ENCODE results near the gene IGF2BP3.
A peak's percentile ranks its signal among the peaks of the same experiment; 100 is the strongest.

IGF2BP3 gene

DNA sequence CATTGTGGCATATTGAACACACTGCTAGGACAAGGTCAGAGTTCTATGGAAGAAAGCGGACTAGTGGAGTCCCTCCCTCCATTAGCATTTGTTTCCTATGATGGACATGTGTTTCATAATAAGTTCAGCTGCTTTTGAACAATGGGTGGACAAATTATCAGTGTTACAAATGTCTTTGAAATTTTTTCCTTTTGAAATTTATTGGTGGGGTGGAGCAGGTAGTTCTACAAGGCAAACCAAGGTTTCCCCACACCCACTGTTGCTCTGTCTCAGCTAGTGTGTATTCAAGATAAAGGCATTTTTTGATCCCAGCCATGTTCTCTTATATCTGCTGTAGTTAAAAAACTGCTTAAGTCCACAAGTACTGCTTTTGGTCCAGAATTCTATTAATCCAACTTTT is 91.3 kb downstream of the IGF2BP3 start:
- H3K36me3 ChIP-seq (ENCODE audit: insufficient read depth, insufficient read length, low read length) = peaks cover 15% of the 10 kb centered on the region
- no peaks in the 10 kb centered on the region for H3K9me3 ChIP-seq (ENCODE audit: insufficient read depth, low read length)
- no peak overlapping the region for H3K4me3 ChIP-seq (ENCODE audit: insufficient read length, low read depth)
- no peaks in the 10 kb centered on the region for H3K4me1 ChIP-seq (ENCODE audit: insufficient read depth, insufficient read length)
- DNase-seq (ENCODE audit: low read depth, low spot score) = no peak
- H3K27me3 ChIP-seq (ENCODE audit: insufficient read depth, insufficient read length) = no peaks in the 10 kb centered on the region
- TF ChIP-seq YY1 (IDR thresholded peaks at IDR 0.05; ENCODE audit: insufficient read depth, insufficient read length) (no peak), ZNF274 (IDR thresholded peaks at IDR 0.05; ENCODE audit: low read depth, low read length) (no peak), SUZ12 (IDR thresholded peaks at IDR 0.05; ENCODE audit: extremely low read depth, insufficient read depth, insufficient read length) (no peak)
- no peak overlapping the region for H3K9ac ChIP-seq (ENCODE audit: insufficient read length, low read depth)

- no peaks in the 10 kb centered on the region for H3K9me3 ChIP-seq (ENCODE audit: insufficient read depth, low read length)
- H3K27me3 ChIP-seq (ENCODE audit: insufficient read depth, insufficient read length) = no peaks in the 10 kb centered on the region
- H3K36me3 ChIP-seq (ENCODE audit: insufficient read depth, insufficient read length, low read length) = peaks cover 12% of the 10 kb centered on the region
- TF ChIP-seq ZNF274 (IDR thresholded peaks at IDR 0.05; ENCODE audit: low read depth, low read length) = no peak
- TF ChIP-seq YY1 (IDR thresholded peaks at IDR 0.05; ENCODE audit: insufficient read depth, insufficient read length) = no peak
- TF ChIP-seq SUZ12 (IDR thresholded peaks at IDR 0.05; ENCODE audit: extremely low read depth, insufficient read depth, insufficient read length) = no peak
- H3K4me1 ChIP-seq (ENCODE audit: insufficient read depth, insufficient read length) = no peaks in the 10 kb centered on the region
- DNase-seq (ENCODE audit: low read depth, low spot score) = no peak
- H3K4me3 ChIP-seq (ENCODE audit: insufficient read length, low read depth) = no peak overlapping the region
- no peak overlapping the region for H3K9ac ChIP-seq (ENCODE audit: insufficient read length, low read depth)
Observed at GRCh38 chr7:23377134-23377533, 93.2 kb downstream of the IGF2BP3 start.

DNA sequence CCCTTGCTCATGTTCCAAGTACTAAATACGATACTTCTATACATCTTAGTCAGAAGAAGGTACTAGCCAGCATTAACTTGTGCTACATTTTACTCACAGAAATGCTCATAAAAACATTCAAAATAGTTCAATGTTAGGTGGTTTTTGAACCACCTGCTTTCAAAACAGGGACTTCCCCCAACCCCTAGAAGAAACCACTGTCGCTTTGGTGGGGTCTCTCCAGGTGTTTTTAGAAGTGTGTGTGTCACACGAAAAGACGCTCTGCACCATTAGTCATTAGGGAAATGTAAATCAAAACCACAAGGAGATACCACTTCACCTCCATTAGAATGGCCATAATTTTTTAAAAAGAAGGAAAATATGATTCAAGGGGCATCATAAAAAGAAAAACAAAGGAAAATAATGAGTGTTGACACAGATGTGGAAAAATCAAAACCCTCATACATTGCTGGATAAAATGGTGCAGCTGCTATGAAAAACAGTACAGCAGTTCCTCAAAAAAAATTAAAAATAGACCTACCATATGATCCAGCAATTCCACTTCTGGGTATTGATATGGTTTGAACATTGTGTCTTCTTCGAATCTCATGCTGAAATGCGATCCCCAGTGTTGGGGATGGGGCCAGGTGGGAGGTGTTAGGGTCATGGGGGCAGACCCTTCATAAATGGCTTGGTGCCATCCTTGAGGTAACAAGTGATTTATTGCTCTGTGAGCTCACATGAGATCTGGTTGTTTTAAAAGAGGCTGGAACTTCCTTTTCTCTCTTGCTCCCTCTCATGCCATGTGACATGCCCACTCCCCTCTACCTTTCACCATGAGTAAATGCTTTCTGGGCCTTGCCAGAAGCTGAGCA is 96.9 kb downstream of the IGF2BP3 start:
- DNase-seq (ENCODE audit: low read depth, low spot score) = no peak
- no peaks in the 10 kb centered on the region for H3K9me3 ChIP-seq (ENCODE audit: insufficient read depth, low read length)
- no peaks in the 10 kb centered on the region for H3K27me3 ChIP-seq (ENCODE audit: insufficient read depth, insufficient read length)
- no peaks in the 10 kb centered on the region for H3K4me1 ChIP-seq (ENCODE audit: insufficient read depth, insufficient read length)
- H3K4me3 ChIP-seq (ENCODE audit: insufficient read length, low read depth) = no peak overlapping the region
- TF ChIP-seq ZNF274 (IDR thresholded peaks at IDR 0.05; ENCODE audit: low read depth, low read length) (no peak), SUZ12 (IDR thresholded peaks at IDR 0.05; ENCODE audit: extremely low read depth, insufficient read depth, insufficient read length) (no peak), YY1 (IDR thresholded peaks at IDR 0.05; ENCODE audit: insufficient read depth, insufficient read length) (no peak)
- peaks cover 11% of the 10 kb centered on the region for H3K36me3 ChIP-seq (ENCODE audit: insufficient read depth, insufficient read length, low read length)
- H3K9ac ChIP-seq (ENCODE audit: insufficient read length, low read depth) = no peak overlapping the region

GRCh38 chr7:23372611-23373010 is 97.7 kb downstream of the IGF2BP3 start:
- H3K4me1 ChIP-seq (ENCODE audit: insufficient read depth, insufficient read length) = no peaks in the 10 kb centered on the region
- no peak overlapping the region for H3K4me3 ChIP-seq (ENCODE audit: insufficient read length, low read depth)
- TF ChIP-seq YY1 (IDR thresholded peaks at IDR 0.05; ENCODE audit: insufficient read depth, insufficient read length) (no peak), SUZ12 (IDR thresholded peaks at IDR 0.05; ENCODE audit: extremely low read depth, insufficient read depth, insufficient read length) (no peak), ZNF274 (IDR thresholded peaks at IDR 0.05; ENCODE audit: low read depth, low read length) (no peak)
- no peak overlapping the region for H3K9ac ChIP-seq (ENCODE audit: insufficient read length, low read depth)
- H3K27me3 ChIP-seq (ENCODE audit: insufficient read depth, insufficient read length) = no peaks in the 10 kb centered on the region
- H3K36me3 ChIP-seq (ENCODE audit: insufficient read depth, insufficient read length, low read length) = peaks cover 11% of the 10 kb centered on the region
- DNase-seq (ENCODE audit: low read depth, low spot score) = no peak
- H3K9me3 ChIP-seq (ENCODE audit: insufficient read depth, low read length) = no peaks in the 10 kb centered on the region

GRCh38 chr7:23371654-23372053 is 98.6 kb downstream of the IGF2BP3 start:
- no peak for DNase-seq (ENCODE audit: low read depth, low spot score)
- Histone ChIP-seq H3K9me3 (ENCODE audit: insufficient read depth, low read length) (no peaks in the 10 kb centered on the region), H3K4me3 (ENCODE audit: insufficient read length, low read depth) (no peak overlapping the region), H3K9ac (ENCODE audit: insufficient read length, low read depth) (no peak overlapping the region), H3K27me3 (ENCODE audit: insufficient read depth, insufficient read length) (no peaks in the 10 kb centered on the region), H3K4me1 (ENCODE audit: insufficient read depth, insufficient read length) (no peaks in the 10 kb centered on the region), H3K36me3 (ENCODE audit: insufficient read depth, insufficient read length, low read length) (peaks cover 13% of the 10 kb centered on the region)
- no peak for TF ChIP-seq YY1 (IDR thresholded peaks at IDR 0.05; ENCODE audit: insufficient read depth, insufficient read length)
- TF ChIP-seq SUZ12 (IDR thresholded peaks at IDR 0.05; ENCODE audit: extremely low read depth, insufficient read depth, insufficient read length) = no peak
- TF ChIP-seq ZNF274 (IDR thresholded peaks at IDR 0.05; ENCODE audit: low read depth, low read length) = no peak

DNA sequence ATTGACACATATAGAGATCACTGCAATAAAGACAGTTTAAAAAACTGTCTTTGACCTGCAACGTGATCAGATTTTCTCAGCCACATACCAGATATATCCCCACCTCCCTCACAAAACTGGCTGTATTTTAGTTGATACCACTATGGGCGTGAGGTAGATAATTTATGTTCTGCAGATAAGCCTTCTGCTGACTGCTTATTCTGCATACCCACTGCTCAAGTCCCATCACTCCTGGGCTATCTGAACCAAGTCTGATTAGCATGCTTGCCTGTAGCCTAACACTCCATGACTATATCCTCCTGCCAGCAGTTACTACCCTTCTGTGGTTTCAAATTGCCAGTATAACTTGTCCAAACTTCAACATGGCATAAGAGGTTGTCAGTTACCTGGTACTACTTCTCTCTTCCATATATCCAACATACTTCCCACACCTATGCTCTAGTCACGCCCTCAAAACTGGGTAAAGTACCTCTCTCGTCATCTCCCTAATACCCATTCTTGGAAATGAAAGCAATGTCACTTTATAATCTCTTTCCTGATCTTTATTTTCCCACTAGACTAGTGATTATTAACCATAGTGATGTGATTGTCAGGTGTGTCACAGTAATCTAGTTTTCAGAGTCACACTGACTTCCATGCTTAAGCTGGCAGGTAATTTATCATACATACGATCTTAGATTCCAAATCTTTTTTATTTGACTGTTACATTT is 100.4 kb downstream of the IGF2BP3 start:
- Histone ChIP-seq H3K27me3 (ENCODE audit: insufficient read depth, insufficient read length) (no peaks in the 10 kb centered on the region), H3K9me3 (ENCODE audit: insufficient read depth, low read length) (no peaks in the 10 kb centered on the region), H3K4me3 (ENCODE audit: insufficient read length, low read depth) (no peak overlapping the region), H3K4me1 (ENCODE audit: insufficient read depth, insufficient read length) (no peaks in the 10 kb centered on the region), H3K36me3 (ENCODE audit: insufficient read depth, insufficient read length, low read length) (peaks cover 13% of the 10 kb centered on the region), H3K9ac (ENCODE audit: insufficient read length, low read depth) (peak overlapping the region; percentile 17)
- DNase-seq (ENCODE audit: low read depth, low spot score) = no peak
- TF ChIP-seq YY1 (IDR thresholded peaks at IDR 0.05; ENCODE audit: insufficient read depth, insufficient read length) (no peak), SUZ12 (IDR thresholded peaks at IDR 0.05; ENCODE audit: extremely low read depth, insufficient read depth, insufficient read length) (no peak), ZNF274 (IDR thresholded peaks at IDR 0.05; ENCODE audit: low read depth, low read length) (no peak)

DNA sequence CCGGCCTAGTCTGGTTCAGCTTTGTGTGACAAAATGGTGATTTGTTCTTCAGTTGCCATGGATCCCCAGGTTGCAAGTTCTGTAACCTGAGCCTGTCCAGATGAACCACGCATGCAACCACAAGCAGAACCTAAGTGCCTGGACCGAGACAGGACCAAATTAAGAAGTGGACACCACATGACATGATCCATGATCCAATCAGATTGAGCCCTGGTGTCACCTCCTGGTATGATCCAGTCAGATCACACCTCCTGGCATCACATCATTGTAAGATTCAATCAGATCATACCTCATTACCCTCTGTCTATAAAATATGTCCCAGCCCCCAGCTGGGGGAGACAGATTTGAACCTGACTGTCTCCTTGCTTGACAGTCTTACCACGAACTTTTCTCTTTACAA is 101.2 kb downstream of the IGF2BP3 start:
- Histone ChIP-seq H3K4me3 (ENCODE audit: insufficient read length, low read depth) (no peak overlapping the region), H3K36me3 (ENCODE audit: insufficient read depth, insufficient read length, low read length) (peaks cover 13% of the 10 kb centered on the region), H3K9ac (ENCODE audit: insufficient read length, low read depth) (no peak overlapping the region), H3K4me1 (ENCODE audit: insufficient read depth, insufficient read length) (no peaks in the 10 kb centered on the region), H3K27me3 (ENCODE audit: insufficient read depth, insufficient read length) (no peaks in the 10 kb centered on the region), H3K9me3 (ENCODE audit: insufficient read depth, low read length) (no peaks in the 10 kb centered on the region)
- TF ChIP-seq YY1 (IDR thresholded peaks at IDR 0.05; ENCODE audit: insufficient read depth, insufficient read length) (no peak), SUZ12 (IDR thresholded peaks at IDR 0.05; ENCODE audit: extremely low read depth, insufficient read depth, insufficient read length) (no peak), ZNF274 (IDR thresholded peaks at IDR 0.05; ENCODE audit: low read depth, low read length) (no peak)
- no peak for DNase-seq (ENCODE audit: low read depth, low spot score)

Data from NT2/D1 (cell line).